ENCODE measurements around the gene ERFE. TPM values are rescaled to one million over a fixed set of nuclear protein-coding genes. Genes with fewer than 3 reads are reported as not detected.

ERFE gene
- total RNA-seq, 1 experiment from 2014 or later: 9.7 TPM

DNA sequence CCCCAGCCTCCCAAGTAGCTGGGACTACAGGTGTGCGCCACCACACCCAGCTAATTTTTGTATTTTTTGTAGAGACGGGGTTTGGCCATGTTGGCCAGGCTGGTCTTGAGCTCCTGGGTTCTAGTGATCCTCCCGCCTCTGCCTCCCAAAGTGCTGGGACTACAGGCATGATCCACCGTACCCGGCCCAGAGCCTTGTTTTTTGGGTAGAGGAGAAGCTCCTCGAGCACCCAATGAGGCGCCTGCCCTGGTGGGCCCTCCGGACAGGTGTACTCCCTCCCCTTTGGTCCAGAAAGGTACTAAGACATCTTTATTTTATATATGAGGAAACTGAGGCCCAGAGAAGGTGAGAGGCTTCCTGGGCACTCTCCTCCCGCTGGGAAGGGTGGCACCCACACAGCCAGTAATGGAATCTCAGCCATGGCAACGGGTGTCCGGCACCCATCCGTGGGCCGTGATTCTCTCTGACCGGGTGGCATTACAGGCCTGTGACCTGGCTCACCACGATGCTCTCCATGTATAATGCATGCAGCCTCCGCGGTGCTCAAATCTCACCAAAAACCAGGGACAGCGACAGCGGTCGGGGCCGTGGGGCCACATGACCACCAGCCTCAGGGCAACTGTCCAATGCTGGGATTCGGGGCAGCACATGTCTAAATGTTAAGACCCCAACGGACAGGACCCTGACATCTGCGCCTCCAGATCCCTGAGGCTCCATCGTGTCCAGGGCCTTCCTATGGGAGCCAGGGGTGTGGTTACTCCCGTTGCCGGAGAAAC, 37.1 kb upstream of the ERFE start:
- H3K9me2 ChIP-seq (ENCODE audit: insufficient read depth): no peaks in the 10 kb centered on the region
- no peaks in the 10 kb centered on the region for H4K20me1 ChIP-seq (ENCODE audit: insufficient read depth)
- peaks cover 6% of the 10 kb centered on the region; the same call in 1 of the 2 replicates for H3K9me3 ChIP-seq (ENCODE audit: insufficient read depth, low read depth)
- 0 out of 2 replicates have a peak, but pooled peaks cover 3% of the 10 kb centered on the region for H3K4me1 ChIP-seq (replicated peaks; ENCODE audit: insufficient read depth)
- no peak overlapping the region for H3K27ac ChIP-seq
- intact Hi-C loops (cut with micrococcal nuclease; ENCODE audit: unreplicated experiment): no loop called here
- peaks cover 66% of the 10 kb centered on the region for H3K27me3 ChIP-seq (ENCODE audit: insufficient read depth, low read depth)
- no peak for DNase-seq
- no TSS peak for BruUV-seq (replicated peaks)
- ChIA-PET CTCF (no interaction called here), POLR2A (ENCODE audit: unreplicated experiment) (no interaction called here)
- no peaks in the 10 kb centered on the region for H3K79me2 ChIP-seq (ENCODE audit: low read depth)
- H2AFZ ChIP-seq: no peak overlapping the region
- H3K4me2 ChIP-seq: no peak overlapping the region
- TF ChIP-seq, protein P1, sequence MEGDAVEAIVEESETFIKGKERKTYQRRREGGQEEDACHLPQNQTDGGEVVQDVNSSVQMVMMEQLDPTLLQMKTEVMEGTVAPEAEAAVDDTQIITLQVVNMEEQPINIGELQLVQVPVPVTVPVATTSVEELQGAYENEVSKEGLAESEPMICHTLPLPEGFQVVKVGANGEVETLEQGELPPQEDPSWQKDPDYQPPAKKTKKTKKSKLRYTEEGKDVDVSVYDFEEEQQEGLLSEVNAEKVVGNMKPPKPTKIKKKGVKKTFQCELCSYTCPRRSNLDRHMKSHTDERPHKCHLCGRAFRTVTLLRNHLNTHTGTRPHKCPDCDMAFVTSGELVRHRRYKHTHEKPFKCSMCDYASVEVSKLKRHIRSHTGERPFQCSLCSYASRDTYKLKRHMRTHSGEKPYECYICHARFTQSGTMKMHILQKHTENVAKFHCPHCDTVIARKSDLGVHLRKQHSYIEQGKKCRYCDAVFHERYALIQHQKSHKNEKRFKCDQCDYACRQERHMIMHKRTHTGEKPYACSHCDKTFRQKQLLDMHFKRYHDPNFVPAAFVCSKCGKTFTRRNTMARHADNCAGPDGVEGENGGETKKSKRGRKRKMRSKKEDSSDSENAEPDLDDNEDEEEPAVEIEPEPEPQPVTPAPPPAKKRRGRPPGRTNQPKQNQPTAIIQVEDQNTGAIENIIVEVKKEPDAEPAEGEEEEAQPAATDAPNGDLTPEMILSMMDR (conservative IDR thresholded peaks at IDR 0.05): no peak
- H3K36me3 ChIP-seq (ENCODE audit: low read depth): no peaks in the 10 kb centered on the region
- H3F3A ChIP-seq (ENCODE audit: insufficient read depth, low read depth): peaks cover 15% of the 10 kb centered on the region
- no peak overlapping the region for H3K4me3 ChIP-seq

DNA sequence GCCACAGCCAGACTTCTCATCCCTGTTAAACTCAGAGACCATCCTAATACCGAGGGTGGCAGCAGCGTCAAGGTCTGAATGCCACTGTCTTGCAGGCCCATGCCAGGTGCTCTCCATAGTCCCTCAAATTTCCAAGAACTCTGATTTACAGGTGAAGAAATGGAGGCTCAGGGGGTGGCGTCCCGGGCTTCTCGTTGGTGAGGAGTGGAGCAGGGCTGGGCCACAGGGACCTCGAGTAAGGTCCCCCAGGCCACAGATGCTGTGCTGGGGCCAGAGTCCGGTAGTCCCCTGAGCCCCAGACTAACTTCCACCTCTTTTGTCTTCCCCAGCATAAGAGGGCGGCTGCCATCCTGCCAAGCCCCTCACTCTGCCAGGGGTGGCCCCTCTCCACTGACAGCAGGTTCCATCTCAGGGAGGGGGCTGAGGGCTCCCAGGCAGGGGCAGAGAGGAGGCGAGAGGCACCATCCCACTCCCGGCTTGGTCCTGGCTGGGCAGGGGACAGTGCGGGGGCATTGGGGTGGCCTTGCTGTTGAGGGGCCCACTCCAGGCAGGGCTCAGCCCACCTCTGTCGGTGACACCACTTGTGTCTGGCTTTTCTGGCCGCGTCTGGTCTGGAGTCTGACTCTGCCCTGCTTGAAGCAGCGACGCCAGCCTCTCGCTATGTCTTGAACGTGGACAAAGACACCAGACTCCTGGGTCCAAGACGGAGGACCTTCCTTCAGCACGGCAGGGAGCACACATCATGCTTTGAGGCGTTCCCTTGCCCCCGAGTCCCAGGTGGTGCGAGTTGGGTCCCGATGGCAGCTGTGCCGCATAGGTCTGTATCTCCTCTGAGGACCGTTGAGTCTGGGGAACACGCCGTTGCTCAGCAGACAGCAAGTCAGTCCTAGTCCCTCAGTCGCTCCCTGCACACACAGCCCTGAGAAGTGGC, 36.2 kb upstream of the ERFE start:
- no peaks in the 10 kb centered on the region for H3K79me2 ChIP-seq (ENCODE audit: low read depth)
- peaks cover 60% of the 10 kb centered on the region for H3K27me3 ChIP-seq (ENCODE audit: insufficient read depth, low read depth)
- no peak overlapping the region for H3K4me3 ChIP-seq
- POLR2A ChIA-PET (ENCODE audit: unreplicated experiment): no interaction called here
- H3K9me2 ChIP-seq (ENCODE audit: insufficient read depth): no peaks in the 10 kb centered on the region
- H3F3A ChIP-seq (ENCODE audit: insufficient read depth, low read depth): peaks cover 19% of the 10 kb centered on the region
- CTCF ChIA-PET: no interaction called here
- no peak overlapping the region for H3K27ac ChIP-seq
- no peaks in the 10 kb centered on the region for H3K36me3 ChIP-seq (ENCODE audit: low read depth)
- H3K9me3 ChIP-seq (ENCODE audit: insufficient read depth, low read depth): peaks cover 8% of the 10 kb centered on the region; the same call in 1 of the 2 replicates
- no peak overlapping the region for H2AFZ ChIP-seq
- no peaks in the 10 kb centered on the region for H4K20me1 ChIP-seq (ENCODE audit: insufficient read depth)
- no peak for DNase-seq
- intact Hi-C loops (cut with micrococcal nuclease; ENCODE audit: unreplicated experiment): no loop called here
- no peak overlapping the region for H3K4me2 ChIP-seq
- TF ChIP-seq EZH2 (IDR thresholded peaks at IDR 0.05; ENCODE audit: low read depth): no peak
- TF ChIP-seq, protein P1 (conservative IDR thresholded peaks at IDR 0.05): no peak
- BruUV-seq (replicated peaks): no TSS peak
- no peaks in the 10 kb centered on the region for H3K4me1 ChIP-seq (replicated peaks; ENCODE audit: insufficient read depth)

DNA sequence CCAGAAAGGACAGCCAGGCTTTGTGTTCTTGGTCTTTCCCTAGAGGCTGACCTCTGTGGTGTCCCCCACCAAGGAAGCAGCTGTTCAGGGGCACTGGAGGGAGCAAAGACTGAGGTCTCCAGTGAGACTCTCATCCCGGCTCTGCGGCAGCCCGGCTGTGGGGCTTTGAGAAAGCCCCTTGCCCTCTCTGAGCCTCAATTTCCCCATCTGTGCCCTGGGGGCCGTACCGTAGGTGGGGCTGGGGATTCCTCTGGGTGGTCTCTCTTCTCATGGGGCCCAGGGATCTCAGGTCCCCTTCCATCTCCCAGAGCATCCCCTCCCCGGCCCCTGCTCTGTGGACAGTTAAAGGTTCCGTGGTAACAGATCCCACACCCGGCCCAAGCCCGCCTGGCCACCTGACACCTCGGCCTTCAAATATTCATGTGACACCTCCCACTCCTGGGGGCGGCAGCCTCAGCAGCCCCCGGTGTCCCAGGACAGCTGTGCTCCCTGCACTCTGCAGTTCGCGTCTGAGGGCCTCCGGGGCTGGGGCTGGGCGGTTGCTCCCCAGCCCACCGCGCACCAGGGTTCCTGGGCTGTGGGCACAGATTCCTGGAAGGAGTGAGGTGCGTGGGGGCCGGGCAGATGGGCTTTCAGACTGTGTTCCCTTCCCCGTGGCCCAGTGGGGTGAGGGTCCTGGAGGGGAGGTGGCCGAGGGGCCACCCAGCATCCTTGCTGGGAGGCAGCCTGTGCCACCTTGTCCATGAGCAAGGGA, 35.4 kb upstream of the ERFE start:
- ChIA-PET POLR2A (ENCODE audit: unreplicated experiment) (no interaction called here), CTCF (no interaction called here)
- Histone ChIP-seq H3K4me2 (no peak overlapping the region), H3K79me2 (ENCODE audit: low read depth) (no peaks in the 10 kb centered on the region), H3F3A (ENCODE audit: insufficient read depth, low read depth) (peaks cover 19% of the 10 kb centered on the region), H4K20me1 (ENCODE audit: insufficient read depth) (no peaks in the 10 kb centered on the region), H3K4me3 (no peak overlapping the region), H3K27ac (no peak overlapping the region), H2AFZ (no peak overlapping the region), H3K9me3 (ENCODE audit: insufficient read depth, low read depth) (peaks cover 8% of the 10 kb centered on the region; the same call in 1 of the 2 replicates), H3K36me3 (ENCODE audit: low read depth) (no peaks in the 10 kb centered on the region), H3K9me2 (ENCODE audit: insufficient read depth) (no peaks in the 10 kb centered on the region), H3K4me1 (replicated peaks; ENCODE audit: insufficient read depth) (no peaks in the 10 kb centered on the region), H3K27me3 (ENCODE audit: insufficient read depth, low read depth) (peaks cover 54% of the 10 kb centered on the region)
- BruUV-seq (replicated peaks): no TSS peak
- TF ChIP-seq EZH2 (IDR thresholded peaks at IDR 0.05; ENCODE audit: low read depth): no peak
- TF ChIP-seq, protein P1 (conservative IDR thresholded peaks at IDR 0.05): no peak
- intact Hi-C loops (cut with micrococcal nuclease; ENCODE audit: unreplicated experiment): no loop called here
- DNase-seq: no peak
